Testis (tissue), 2 donors: Measurements from ENCODE around the gene CACNA1C.

Experiments used
- CTCF ChIP-seq, 3 experiments: fragments of 450-650 bp in 2 of 3; fragments of 200-600 bp in 1 of 3; sonication (generic) in 1 of 3; IDR thresholded peaks; one replicate each; pipeline ENCODE4 v1.5.1; 2016 to 2019; ENCODE audit warnings: antibody characterized with exemption in 3 of 3, mild to moderate bottlenecking in 2 of 3, moderate library complexity in 1 of 3
- POLR2A ChIP-seq: fragments of 450-650 bp; IDR thresholded peaks from one replicate; pipeline ENCODE4 v1.6.1; 2017; ENCODE audit warnings: antibody characterized with exemption, mild to moderate bottlenecking, moderate library complexity

GRCh38 chr12:2548081-2548480 lies 495.3 kb downstream of the CACNA1C start:
- TF ChIP-seq CTCF (IDR thresholded peaks at IDR 0.05) (no peak), POLR2A (no peak)
